Measurements from ENCODE around the gene RCL1.
"Not testable (repeated sequence)": the region's sequence is repeated elsewhere in the genome, so short reads cannot be mapped to it uniquely, and the experiment has no call there.

The RCL1 gene

DNA sequence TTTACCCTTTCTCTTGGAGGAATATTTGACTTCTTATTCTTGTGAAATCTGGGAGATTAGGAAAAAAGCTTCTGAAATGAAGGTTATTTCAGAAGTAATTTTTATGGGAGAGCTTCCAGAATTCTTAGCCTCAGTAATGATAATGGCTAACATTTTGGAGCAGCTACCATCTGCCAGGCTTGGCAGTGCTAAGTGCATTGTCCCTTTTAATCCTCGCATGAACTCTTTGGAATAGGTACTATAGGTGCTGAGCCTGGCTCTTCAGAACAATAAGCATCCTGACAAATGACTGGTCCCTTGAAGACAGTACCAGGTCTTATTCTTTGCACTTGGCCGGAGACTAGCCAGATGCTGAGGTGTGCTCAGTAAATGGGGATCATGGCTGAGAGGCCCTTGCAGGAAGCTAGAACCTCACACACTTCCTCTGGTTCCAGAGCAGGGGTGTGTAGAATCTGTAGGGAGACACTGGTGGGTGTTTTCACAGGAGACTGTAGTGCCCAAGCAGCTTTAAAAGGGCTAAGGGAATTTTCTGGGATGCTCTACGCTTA, 90.7 kb downstream of the RCL1 start:
- no peak for DNase-seq (ENCODE audit: low read depth)

DNA sequence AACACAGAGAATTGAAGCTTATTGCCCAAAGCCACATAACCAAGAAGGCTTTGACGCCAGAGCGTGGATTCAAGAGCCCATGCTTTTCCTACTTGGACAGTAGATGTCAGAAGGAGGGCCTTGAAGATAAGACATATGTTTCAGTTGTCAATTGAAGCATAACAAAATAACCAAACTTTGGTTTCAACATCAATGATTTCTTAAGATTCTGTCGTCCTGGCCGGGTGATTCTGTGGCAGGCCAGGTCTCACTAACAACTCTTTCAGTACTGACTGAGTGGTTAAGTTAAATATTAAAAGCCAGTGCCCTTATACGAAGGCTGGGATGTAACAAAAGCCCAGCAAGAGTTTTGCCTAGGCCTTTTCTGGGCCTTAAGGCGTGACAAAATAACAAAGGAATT, 94.0 kb downstream of the RCL1 start:
- DNase-seq (ENCODE audit: low read depth): no peak

DNA sequence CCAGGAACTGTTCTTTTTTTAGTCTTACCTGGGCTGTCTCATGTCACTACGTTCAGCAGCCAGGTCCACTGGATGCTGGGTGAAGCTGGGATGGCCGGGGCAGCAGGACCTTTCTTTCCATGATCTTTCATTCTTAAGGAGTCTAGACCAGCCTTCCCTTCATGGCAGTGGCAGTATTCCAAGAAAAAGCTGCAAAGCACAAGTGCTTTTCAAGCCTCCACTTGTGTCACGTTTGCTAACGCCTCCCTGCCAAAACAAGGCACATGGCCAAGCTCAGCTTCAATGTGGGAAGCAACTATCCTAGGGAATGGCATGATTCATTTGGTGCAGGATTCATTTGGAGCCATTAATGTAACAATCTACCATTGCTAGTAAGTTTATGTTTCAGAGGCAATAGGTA, 94.8 kb downstream of the RCL1 start:
- DNase-seq (ENCODE audit: low read depth): no peak

DNA sequence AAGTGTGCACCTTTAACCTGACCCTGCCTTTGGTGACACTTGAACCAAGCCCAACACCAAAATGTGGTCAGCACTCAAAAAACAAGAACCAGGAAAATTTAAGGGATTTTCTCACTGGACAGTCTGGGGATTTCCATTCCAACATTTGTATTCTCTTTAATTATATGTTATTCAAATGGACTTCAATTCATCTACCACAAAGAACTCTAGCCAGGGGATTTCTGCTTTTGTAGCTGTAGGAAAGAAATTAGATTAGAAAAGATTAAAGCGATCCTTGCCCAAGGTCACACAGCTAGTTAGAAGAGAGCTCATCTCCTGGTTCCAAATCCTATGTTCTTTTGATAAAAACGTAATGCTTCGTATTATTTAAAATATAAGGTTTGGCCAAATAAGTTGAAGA, 97.5 kb downstream of the RCL1 start:
- DNase-seq (ENCODE audit: low read depth): no peak

DNA sequence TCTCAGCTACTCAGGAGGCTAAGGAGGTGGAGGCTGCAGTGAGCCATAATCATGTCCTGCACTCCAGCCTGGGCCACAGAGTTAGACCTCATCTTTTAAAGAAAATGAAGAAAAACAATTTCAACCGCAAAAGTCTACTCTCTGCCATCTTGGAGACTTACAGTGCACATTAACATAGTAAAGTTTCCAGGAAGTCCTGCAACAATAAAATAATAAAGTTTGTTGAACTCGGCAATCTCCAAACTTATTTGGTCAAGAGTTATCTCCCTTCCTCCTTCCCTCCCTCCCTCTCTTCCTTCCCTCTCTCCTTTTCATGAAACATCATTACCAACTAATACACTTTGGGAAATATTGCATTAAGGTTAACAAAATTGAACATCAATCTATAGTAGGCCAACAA, 98.2 kb downstream of the RCL1 start:
- DNase-seq (ENCODE audit: low read depth): no peak

DNA sequence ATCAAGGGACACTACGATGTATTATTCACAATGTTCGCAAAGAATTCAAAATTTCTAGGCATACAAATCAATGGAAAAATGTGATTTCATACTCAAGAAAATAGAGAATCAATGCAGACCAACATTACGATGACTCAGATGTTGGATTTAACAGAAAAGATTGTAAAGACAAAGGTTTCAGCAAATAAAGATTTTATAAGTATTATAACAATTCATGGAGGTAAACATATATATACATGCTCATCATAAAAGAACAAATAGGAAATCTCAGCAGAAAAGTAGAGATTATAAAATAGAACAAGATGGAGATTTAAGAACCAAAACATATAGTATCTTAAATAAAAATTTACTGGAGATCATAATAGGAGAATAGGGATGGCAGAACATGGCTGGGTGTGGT, 98.9 kb downstream of the RCL1 start:
- no peak for DNase-seq (ENCODE audit: low read depth)

DNA sequence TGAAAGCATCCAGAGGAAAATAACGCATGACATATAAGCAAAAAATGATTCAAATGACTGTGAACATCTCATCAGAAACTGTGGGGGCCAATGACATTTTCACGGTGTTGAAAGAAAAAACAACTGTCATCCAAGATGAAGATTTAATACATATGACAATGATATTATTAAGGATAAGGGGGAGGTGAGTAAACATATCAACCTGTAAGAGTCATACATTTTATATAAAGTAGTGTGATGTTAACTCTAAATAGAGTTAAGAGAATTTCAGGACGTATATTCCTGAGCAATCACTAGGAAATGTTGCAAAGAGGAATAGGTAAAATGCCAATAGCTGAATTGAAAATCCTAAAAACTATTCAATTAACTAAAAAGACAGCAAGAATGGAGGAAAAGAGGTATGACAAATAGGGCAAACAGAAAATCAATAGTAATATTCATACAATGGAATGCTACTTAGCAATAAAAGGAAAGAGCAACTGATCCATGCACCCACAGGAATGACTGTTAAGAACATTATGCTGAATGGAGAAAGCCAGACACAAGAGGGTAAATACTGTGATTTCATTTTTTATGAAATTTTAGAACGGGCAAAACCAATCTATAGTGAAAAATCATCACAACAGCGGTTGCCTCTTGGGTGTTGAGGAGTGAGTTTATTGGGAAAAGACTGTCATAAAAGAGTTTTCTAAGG, 99.9 kb downstream of the RCL1 start:
- DNase-seq (ENCODE audit: low read depth): no peak

DNA sequence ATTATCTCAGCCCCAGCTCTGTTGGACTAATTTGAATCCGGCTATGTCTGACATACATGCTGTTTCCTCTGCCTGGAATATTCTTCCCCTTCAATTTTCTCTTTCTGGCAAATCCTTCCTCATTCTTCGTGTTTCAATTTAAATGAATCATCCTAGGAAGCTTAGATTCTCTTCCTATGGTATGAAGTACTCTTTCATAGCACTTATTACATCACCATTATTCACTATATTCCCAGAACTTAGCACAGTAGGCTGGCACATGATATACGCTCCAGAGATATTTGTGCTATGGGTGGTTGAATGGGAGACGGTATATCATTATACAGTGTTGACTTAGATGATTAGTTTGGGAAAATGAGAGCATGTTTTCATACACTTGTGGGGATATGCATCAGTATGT, 101.3 kb downstream of the RCL1 start:
- DNase-seq (ENCODE audit: low read depth): no peak

DNA sequence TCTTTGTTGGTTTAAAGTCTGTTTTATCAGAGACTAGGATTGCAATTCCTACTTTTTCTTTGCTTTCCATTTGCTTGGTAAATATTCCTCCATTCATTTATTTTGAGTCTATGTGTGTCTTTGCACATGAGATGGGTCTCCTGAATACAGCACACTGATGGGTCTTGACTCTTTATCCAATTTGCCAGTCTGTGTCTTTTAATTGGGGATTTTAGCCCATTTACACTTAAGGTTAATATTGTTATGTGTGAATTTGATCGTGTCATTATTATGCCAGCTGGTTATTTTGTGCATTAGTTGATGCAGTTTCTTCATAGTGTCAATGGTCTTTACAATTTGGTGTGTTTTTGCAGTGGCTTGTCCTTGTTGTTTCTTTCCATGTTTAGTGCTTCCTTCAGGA, 107.1 kb downstream of the RCL1 start:
- not testable (repeated sequence) for DNase-seq (ENCODE audit: low read depth)

DNA sequence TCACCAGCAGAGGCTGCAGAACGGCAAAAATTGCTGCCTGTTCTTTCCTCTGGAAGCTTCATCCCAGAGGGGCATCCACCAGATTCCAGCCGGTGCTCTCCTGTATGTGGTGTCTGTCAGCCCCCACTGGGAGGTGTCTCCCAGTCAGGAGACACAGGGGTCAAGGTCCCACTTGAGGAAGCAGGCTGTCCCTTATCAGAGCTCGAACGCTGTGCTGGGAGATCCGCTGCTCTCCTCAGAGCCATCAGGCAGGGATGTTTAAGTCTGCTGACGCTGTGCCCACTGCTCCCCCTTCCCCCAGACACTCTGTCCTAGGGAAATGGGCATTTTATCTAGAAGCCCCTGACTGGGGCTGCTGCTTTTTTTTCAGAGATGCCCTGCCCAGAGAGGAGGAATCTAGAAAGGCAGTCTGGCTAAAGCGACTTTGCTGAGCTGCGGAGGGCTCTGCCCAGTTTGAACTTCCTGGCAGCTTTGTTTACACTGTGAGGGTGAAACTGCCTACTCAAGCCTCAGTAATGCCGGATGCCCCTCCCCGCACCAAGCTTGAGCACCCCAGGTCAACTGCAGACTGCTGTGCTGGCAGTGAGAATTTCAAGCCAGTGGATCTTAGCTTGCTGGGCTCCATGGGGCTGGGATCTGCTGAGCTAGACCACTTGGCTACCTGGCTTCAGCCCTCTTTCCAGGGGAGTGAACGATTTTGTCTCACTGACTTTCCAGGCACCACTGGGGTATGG, 108.8 kb downstream of the RCL1 start:
- not testable (repeated sequence) for DNase-seq (ENCODE audit: low read depth)

DNA sequence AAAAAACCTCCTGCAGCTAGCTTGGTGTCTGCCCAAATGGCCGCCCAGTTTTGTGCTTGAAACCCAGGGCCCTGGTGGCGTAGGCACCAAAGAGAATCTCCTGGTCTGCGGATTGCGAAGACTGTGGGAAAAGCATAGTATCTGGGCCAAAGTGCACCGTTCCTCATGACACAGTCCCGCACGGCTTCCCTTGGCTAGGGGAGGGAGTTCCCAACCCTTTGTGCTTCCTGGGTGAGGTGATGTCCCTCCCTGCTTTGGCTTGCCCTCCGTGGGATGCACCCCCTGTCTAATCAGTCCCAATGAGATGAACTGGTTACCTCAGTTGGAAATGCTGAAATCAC, 109.4 kb downstream of the RCL1 start:
- DNase-seq (ENCODE audit: low read depth): no peak

DNA sequence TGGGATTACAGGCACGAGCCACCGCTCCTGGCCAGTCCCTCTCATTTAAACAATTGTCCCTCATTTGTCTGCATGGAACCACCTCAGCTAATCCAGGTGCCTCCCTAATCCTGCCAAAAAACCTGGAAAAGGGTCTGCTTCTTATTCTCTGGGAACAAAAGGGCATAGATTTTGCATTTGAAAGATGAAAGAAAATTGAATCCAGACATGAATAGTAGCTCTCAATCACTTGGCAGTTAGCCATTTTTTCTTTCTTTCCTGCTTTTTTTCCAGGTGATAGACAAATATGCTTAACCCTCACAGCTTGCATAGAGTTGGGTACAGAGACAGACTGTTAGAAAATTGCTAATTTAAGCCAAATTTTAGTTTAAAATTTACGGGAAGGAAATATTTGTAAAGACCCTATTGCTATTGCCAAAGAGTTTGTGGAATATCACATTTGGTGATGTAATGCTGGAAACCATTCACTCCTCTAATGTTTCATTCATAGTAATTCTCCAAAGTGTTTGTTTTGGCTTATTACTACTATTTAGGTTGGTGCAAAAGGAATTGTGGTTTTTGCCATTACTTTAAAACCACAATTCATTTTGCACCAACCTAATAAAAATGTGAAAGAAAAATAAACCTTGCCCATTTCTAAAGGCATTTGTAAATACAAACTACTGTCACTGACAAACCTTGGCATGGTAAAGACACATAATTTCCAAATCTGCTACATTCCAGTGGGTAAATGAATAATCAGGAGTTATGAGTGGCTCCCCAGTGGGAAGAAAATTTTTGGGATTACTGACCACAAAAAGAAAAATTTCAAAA, 111.8 kb downstream of the RCL1 start:
- no peak for DNase-seq (ENCODE audit: low read depth)

DNA sequence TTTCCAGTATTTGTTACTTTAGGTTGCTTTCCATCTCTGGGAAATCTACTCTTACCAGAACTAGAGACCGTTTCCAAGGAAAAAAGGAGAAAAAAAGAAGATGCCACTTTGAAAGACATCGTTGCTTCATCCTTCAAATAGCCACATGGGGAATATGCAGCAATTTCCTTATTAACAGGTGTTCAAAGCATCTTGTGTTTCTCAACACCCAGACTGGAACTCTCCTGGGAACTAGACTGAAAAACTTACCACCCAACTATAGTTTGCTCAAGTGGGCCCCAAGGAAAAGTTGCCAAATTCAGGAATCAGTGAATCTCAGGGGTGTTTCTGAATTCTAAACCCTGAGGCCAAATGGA, 112.4 kb downstream of the RCL1 start:
- no peak for DNase-seq (ENCODE audit: low read depth)

Measured in stimulated activated CD4-positive, alpha-beta T cell treated with anti-CD3 and anti-CD28 coated beads, Interleukin-2, amount 100 ng/mL, for 4 hours (primary cell).